ENCODE data around the gene GMPR2. TPM values are rescaled to one million over a fixed set of nuclear protein-coding genes. Genes with fewer than 3 reads are reported as not detected.

GMPR2 gene
- polyA plus RNA-seq, 4 donors, result 65.6 to 124 (median 117) TPM

DNA sequence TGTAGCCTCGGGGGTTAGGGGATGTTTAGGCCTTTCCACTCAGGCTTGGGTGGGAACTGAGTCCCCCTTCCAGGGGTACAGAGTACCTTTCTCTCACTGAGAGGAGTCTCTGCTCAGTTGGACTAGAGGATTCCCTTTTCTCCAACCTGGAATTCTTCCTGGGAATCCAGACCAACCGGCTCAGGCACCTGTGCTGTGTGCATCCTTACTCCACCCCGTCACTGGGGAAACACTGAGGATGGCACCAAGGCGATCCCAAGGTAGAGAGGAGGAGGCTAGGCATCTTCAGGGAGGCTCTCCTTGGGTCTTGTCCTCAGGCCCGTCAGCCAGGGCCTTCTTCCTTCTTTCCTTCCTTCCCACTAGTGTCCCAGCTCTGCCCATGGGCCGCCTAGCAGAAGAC is 31.1 kb downstream of the GMPR2 start:
- DNase-seq (ENCODE audit: low read depth in 4 of 4, low spot score in 3 of 4), result no peak

DNA sequence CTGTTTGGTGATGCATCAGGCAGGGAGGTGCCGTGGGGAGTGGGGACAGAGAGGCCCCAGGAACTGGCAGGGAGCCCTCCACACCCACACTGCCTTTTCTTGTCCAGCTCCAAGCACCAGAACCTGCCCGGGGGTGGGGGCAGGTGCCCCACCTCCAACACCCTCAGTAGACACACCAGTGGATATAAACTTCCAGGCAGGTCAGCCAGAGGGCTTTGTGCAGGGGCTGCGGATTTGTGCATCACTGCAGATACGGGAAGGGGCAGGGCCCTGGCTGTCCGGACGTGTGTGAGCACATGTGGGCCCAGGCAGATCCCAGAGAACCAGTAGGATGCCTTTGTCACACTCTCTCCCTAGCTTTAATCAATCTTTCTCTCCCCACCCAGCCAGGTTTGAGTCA is 31.6 kb downstream of the GMPR2 start:
- DNase-seq (ENCODE audit: low read depth in 4 of 4, low spot score in 3 of 4), result no peak

DNA sequence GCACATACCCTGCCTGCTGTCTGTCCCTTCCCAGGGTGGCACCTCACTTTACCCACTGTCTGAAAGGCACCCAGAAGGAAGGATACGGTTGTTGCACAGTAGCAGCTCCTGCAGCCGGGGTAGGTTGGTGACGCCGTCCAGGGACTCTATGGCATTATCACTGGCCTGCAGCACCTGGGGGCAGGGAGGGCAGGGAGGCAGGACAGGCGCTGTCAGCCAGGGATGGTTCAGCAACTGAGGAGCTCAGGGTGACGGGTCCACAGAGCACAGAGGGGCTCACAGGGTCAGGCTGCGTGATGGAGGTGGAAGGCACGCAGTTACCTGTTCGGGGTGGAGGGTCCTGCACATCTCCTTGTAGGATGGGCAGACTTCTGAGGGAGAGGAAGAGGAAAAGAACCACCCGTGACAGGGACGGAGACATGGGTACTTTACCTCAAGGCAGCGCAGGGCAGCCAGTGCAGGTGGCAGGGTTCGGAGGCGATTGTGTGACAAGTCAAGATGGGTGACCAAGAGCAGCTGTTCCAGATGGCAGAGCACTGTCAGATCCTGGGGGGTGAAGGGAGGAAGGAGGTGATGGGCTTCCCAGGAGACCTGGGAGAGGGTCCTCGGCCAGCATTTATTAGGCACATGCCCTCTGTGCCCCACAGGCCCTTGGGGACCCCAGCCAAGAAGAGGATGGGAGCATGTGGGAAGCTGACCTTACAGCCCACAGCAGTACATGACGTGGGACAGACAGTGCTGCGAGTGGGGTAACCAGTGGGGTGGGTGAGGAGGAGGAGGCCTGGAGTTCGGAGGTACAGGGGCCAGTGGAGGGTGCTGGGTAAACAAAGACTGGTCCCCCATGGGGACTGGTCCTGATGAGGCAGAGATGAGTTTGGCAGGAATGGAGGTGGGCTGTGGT is 33.9 kb downstream of the GMPR2 start:
- no peak for DNase-seq (ENCODE audit: low read depth in 4 of 4, low spot score in 3 of 4)

DNA sequence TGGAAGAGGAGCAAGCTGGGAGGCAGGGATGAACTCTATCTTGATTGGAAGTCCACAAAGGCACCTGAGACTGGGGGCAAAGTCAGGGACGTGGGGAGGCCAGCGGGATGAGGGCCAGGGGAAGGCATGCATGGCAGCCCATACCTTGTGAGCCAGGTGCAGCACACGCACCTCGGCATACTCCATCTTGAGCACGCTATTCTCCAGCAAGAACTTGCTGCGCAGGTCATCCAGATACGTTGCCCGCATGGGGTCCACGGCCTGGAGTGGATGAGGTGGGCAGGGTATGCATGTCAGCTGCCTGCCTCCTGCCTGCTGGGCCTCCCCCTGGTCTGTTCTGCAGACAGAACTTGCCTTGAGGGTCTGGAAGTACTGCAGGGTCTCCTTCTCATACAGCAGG is 34.8 kb downstream of the GMPR2 start:
- DNase-seq (ENCODE audit: low read depth in 4 of 4, low spot score in 3 of 4), result no peak

DNA sequence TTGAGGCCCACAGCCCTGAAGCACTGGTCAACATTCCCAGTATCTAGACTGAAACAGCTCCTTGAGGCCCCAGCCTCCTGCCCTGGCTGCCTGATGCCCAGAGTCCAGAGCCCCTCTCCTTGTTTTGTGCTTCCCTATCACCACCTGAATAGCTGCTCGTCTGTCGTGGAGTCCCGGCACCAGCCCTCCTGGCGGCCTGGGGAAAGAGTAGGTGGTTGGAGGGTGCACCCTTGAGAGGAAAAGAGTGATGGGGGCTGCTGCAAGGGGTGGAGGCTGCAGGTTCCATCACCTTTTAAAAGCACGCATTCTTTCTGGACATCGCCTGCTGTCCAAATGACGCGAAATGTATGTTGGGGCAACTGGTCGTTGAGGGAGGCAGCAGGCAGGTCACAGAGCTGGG is 35.5 kb downstream of the GMPR2 start:
- no peak for DNase-seq (ENCODE audit: low read depth in 4 of 4, low spot score in 3 of 4)

DNA sequence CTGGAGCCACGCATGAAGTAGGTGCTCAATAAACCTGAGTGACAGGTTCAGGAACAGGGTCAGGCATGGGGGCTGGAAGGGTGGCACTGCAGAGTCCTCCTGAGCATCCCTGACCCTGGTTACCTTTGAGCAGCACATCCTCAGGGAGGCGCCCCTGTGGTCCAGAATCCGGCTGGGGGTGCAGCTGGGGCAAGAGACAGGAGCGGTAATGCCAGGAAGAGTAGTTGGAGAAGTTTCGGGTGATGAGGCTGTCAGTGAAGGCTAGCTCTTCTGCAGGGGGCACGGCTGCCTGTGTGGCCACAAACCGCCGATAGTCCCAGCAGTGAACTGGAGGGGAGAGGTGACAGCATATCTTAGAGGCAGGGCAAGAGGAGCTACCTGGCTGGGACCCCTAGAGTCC is 36.6 kb downstream of the GMPR2 start:
- no peak for DNase-seq (ENCODE audit: low read depth in 4 of 4, low spot score in 3 of 4)

DNA sequence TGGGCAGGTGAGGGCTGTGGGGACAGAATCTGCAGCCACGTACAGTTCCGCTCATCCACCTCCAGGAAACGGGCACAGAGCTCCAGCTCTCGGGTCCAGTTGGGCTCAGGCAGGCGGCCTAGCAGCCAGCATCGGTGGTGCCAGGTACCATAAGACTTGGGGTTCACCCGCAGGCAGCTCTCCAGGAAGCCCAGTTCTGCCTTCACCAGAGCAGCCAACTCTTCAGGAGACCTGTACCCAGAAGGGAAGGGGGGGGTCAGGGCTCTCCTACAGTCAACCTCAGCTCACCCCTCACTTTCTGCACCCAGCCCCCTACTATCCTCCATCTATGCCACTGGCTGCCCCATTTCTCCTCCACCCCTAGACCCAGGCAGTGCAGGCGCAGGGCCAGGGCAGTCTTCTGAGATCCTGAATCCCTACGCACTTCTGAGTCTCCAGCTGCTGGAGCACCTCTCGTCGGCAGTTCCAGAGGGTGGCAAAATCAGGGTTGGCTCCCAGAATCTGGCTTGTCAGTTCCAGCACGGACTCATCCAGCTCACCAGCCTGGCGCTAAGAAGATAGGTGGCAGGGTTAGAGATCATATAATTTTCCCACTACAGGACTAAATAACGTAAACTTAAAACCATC is 37.3 kb downstream of the GMPR2 start:
- no peak for DNase-seq (ENCODE audit: low read depth in 4 of 4, low spot score in 3 of 4)

DNA sequence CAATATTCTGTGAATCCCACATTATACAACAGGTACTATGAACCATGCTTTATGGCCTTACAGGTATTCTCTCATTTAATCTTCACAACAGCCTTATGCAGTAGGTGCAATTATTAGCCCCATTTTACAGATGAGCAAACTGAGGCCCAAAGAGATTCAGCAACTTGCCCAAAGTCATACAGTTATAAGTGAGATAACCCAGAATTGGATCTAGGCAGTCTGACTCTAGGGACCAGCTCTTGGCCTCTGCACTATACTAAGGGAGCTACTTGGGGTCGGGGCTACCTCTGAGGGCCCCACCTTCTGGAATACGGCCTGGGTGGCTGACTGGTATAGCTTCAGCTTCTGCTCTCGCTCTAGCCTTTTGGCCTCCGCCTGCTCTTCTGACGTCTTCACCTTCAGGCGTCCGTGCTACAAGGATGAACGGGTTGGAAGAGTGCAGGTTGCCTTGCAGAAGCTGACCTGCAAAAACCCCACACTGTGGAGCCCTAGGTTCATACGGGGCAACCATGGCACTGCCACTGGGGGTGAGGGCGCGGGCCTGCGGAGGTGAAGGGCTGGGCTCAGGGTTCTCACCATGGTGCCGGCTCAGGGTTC is 37.9 kb downstream of the GMPR2 start:
- peak in 1 of 4 donors; percentile 2 for DNase-seq (ENCODE audit: low read depth in 4 of 4, low spot score in 3 of 4)

DNA sequence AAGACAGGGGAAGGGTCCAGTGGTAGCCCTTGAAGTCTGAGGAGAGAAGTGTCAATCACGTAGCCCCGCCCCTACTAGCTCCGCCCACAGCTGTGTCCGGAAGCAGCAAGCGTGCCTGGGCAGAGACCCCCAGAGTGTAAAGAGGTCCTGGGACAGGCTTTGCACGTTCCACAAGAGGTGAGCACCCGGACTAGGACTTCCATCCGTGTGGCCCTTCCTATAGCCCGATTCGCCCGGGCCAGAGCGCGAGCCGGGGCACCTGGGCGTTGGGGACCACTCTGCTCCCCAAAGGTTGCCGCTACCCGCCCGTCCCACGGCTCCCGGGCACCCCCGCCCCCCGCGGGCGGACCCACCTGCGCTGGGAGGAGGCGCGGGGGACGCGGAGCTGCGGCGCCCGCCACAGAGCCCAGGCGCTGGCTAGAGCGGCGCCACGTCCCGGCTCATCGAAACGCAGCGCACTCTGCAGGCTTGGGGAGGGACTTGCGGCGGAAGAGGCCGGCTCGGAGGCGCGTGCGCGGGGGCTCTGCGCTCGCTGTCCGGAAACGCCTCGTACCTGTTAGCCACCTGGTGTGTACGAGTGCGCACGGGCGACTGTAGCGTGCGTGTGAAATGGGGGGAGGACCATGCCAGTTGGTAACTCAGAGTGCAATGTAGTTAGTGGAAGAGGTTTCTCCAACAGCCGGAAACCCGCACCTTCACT is 38.6 kb downstream of the GMPR2 start, which contains the start of gene RABGGTA:
Gene RABGGTA, minus strand, starts transcription at position 464 of the 700 bp plus-strand sequence. CDS start 482 bp downstream, outside the sequence.
- DNase-seq (ENCODE audit: low read depth in 4 of 4, low spot score in 3 of 4), result peak; percentile 71 to 82 (median 76)

DNA sequence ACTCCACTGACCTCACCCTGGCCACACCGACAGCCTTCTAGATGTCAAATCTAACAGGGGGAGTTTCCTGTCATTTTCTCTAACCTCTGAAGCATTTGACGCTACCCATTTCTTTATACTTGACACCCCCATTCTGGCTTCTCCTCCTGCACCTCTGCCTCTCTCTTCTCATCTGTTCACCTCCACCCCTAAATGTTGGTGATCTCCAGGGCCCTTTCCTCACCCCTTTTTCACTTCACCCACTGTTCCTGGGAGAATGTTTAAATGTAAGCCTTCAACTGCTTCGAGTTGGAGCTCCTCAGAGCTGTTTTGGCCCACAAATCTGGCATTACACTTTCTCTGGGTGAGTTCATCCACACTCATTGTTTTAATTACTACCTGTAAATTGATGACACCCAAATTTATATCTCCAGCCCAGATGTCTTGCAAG is 39.1 kb downstream of the GMPR2 start:
- no peak for DNase-seq (ENCODE audit: low read depth in 4 of 4, low spot score in 3 of 4)

DNA sequence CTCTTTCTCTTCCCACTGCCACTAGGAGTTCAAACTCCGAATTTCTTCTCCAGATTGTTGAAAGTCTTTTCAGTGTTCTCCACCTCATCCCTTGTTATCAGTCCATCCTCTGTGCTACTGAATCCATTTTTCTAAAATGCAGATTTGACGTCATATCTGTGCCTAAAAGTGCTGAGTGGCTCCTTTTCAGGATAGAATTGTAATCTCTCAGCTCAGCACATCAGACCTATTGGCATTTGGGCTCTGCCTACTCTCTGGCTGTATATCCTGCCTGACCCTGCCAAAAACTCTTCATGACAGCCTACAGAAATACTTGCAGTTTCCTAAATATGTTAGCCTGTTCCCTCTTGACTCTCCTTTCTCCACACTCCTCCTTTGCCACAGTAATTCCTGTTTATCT is 39.7 kb downstream of the GMPR2 start:
- no peak for DNase-seq (ENCODE audit: low read depth in 4 of 4, low spot score in 3 of 4)

DNA sequence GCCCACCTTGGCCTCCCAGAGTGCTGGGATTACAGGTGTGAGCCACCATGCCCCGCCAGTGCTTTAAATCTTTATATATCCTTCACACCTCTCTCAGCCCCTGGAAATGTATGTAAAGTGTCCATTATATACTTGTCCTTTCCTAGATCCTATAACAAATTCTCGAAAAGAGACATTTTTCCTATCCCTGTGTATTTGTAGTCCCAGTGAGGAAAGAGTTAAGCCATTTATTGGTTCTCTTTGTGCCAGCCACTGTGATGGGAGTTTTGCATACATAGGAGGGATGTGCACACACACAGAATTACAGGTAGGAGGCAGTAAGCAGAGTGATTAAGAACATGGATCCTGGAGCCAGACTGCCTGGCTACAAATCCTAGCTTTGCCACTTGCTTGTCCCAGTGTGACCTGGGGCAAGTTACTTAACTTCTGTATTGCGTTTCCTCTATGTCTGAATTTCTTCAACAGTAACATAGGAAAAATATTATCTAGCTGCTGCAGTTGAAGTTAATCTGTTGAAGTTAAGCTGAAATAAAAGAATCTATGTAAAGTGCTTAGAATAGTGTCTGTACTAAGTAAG is 40.8 kb downstream of the GMPR2 start:
- no peak for DNase-seq (ENCODE audit: low read depth in 4 of 4, low spot score in 3 of 4)

DNA sequence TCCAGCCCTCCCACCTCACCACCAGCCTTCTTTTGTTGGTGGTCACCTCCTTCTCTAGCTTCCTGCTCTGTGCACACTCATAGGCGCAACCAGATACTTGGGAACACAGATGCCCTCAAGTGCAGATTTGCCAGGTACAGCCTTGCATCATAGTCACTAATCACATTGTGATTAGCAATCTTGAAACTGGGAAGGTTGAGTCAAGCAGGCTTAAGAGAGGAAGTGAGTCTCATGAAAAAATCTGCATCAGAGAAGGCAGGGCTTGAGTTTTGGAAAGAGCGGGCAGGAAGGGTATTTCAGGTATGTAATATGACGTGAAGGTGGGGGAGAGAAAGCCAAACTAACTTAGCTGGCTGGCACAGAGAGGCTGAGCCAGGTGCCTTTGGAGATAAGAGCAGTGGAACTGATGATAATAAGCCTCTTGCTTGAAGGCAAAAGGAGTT is 41.4 kb downstream of the GMPR2 start:
- no peak for DNase-seq (ENCODE audit: low read depth in 4 of 4, low spot score in 3 of 4)

DNA sequence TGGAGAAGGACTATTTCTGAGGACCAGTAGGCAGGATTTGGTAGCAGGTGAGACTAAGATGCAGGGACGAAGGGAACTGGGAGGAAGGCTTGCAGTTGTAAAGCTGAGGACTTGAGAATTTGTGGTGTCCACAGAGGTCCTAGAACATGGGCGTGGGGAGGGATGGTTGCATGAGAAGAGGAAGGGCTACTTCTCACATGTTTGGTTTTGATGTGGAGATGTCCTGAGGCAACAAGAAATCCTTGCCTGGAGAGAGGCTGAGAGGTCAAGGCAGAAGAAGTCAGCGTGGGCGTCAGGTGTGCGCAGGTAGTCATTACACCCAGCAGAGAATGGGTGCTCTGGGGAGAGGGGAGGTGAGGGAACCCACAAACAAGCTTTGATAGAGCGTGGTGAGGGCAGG is 44.3 kb downstream of the GMPR2 start:
- no peak for DNase-seq (ENCODE audit: low read depth in 4 of 4, low spot score in 3 of 4)

DNA sequence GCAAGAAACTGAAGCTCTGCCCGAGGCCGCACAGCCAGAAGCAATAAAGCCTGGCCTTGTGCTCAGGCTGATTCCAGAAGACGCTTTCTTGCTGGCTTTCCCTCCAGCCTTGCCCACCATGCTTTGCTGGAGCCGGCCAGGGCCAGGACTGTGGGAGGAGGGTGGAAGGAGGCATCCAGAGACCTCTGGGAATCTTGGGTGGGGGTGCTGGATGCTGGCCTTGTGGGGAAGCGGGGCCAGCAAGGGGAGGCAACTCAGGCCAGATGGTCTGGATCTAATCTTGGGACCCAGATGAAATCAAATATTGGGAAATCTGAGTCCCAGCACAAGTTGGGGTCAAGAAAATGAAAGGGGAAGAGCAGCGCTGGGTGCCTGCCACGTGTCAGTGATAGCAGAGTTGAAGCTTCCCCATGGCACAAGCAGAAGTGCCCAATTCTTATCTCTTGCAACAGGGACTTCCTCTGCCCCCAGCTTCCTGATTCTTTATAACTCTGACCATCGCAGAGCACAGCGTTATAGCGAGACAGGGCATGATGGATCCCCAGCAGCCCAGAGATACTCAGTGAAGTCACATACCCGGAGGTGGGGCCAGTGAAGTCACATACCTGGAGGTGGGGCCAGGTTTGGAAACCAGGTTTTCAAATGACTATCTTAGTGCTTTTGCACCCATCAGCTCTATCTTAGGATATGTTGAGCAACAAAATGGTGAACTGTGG is 45.0 kb downstream of the GMPR2 start:
- no peak for DNase-seq (ENCODE audit: low read depth in 4 of 4, low spot score in 3 of 4)

DNA sequence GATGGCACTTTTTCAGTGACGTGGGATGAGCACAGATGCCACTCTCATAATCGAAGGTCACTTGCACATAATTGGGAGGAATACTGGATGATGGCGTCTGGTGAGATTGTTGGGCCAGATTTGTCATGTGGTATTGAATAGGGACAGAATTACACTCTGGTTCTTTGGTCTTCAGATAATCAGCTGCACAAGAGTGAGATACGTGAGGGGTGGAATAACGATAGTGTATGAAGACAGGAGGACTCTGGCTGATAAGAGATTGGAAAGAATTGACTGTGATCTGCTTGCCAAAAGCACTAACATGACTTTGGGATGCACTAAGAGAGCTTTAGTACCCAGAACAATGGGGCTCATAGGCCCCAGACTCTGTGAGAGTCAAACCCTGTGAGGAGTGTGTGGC is 45.7 kb downstream of the GMPR2 start:
- DNase-seq (ENCODE audit: low read depth in 4 of 4, low spot score in 3 of 4), result no peak

DNA sequence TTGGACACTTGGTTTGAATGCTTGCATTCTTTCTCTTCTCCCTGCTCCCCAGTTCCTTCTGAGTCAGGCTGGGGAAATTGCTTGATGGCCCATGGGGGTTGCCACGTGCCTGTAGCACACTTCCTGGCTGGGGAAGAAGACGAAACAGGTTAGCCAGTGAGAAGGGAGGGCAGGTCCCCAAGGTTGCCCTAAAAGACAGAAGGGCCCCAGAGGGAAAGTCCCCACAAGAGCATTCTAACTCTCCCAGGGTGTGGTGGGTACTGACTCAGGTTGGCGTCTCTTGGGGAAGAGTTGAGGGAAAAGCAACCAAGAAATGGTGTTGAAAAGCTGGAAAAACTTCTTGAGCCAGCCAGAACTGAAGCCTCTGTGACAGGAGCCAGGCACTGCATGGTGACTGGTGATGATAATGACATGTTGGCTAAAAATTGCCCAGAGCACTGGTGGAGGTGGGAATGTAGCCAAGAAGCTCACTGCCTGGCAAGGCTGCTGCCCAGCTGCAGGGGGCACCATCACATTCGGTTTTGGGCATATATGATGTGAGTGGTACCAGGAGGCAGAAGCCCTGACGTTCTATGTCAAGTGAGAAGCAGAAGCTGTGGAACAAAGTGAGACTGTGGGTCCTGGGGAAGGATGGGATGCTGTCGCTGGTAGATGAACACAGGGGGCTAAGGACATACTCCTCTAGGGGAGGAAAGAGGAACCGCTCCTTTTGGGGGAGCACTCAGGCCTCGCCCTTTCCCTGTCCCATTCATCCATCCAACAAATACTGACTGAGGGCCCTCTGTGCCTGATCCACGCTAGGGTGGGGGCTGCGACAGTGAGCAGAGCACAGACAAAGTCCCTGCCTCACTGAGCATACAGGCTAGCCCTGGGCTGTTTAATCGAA is 46.8 kb downstream of the GMPR2 start:
- no peak for DNase-seq (ENCODE audit: low read depth in 4 of 4, low spot score in 3 of 4)

DNA sequence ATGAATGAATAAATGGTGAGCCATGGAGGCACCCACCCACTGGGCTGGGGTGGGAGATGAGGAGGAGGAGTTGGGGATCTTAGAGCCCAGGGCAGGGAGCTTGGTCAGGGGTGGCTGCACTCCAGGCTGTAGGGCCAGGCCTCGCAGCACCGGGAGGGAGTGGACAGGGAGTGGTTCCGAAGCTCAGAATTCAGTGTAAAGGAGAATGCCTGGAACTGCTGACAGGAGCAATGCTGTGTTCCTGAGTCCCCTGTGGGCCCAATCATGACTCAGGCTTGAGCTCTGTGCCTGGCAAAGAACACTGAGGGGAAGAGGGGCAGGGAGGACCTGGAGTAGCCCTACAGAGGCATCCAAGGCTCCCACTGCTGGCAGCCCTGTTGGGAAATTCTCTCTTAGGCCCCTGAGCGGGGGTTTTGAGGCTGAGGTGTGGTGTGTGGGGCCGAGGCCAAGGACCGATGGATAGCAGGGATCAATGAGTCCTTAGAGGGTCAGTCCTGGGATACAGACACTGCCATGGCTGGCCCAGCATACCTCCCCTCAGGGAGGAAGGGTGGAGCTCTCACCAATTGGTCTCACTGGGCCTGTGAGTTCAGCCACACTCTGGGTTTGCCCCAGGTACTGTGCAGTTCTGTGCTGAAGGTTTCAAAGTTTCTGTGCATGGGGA is 48.2 kb downstream of the GMPR2 start:
- no peak for DNase-seq (ENCODE audit: low read depth in 4 of 4, low spot score in 3 of 4)

All from left renal pelvis (tissue), 4 donors.